Stimulated activated CD8-positive, alpha-beta memory T cell treated with anti-CD3 and anti-CD28 coated beads, Interleukin-15, amount 100 ng/mL, for 48 hours (primary cell): ENCODE data around the gene NPAP1.
"Not testable (repeated sequence)": the region's sequence is repeated elsewhere in the genome, so short reads cannot be mapped to it uniquely, and the experiment has no call there.

Experiments used
- DNase-seq, 2 donors: peaks; one replicate each; pipeline ENCODE4 v3.0.0-alpha.2; 2020; ENCODE audit warnings: low read depth in 2 of 2

Gene NPAP1

DNA sequence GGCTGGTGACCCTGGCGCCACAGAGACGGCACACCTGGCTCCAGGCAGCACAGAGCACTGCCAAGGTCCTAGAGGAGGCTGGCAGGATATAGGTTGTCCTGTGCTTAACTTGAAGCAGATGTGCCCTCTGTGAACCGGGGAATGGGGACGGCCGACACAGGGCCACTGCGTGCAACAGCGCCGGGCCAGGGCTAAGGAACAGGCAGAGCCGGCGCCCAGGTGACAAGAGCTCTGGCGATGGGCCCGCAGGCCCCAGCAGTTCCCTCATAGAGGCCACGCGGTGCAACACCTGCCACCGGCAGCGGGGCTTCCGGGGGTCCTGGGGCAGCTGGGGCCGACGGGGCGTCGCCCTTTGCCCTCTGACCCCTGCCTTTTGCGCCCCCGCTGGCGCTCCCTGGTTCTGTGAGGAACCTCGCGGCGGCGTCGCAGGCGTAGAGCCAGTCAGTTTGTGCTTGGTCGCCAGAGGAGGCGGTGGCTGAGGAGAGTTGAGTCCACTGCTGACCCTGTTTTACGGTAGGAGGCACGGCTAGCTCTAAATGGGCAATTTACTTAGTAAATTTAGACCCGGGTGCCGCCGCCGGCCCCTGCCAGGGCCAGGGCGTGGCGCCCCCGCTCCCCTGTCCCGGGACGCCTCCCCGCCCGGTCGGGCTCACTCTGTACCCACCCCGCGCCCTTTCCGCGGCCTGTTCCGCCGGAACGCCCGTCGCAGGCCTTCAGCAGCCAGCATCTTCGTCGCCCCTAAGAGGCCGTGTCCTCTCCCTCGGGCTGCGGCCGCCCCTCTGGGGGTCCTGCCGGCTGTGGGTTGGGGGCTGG is at the start of gene NPAP1:
Gene NPAP1, plus strand, starts transcription at position 444 of the 813 bp plus-strand sequence. Its CDS starts 93 bp downstream, at position 537.
- DNase-seq, result no peak

- no peak for DNase-seq
Observed at GRCh38 chr15:24627443-24627842, 48.1 kb upstream of the NPAP1 start.

- no peak for DNase-seq
Observed at GRCh38 chr15:24633082-24633481, 42.5 kb upstream of the NPAP1 start.

DNA sequence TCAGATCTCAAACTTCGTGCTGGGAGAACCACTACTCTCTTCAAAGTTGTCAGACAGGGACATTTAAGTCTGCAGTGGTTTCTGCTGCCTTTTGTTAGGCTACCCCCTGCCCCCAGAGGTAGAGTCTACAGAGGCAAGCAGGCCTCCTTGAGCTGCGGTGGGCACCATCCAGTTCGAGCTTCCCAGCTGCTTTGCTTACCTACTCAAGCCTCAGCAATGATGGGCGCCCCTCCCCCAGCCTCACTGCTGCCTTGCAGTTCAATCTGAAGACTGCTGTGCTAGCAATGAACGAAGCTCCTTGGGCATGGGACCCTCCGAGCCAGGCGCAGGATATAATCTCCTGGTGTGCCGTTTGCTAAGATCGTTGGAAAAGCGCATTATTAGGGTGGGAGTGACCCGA is 36.2 kb upstream of the NPAP1 start:
- DNase-seq, result not testable (repeated sequence)

- no peak for DNase-seq
Observed at GRCh38 chr15:24645627-24646026, 29.9 kb upstream of the NPAP1 start.

DNA sequence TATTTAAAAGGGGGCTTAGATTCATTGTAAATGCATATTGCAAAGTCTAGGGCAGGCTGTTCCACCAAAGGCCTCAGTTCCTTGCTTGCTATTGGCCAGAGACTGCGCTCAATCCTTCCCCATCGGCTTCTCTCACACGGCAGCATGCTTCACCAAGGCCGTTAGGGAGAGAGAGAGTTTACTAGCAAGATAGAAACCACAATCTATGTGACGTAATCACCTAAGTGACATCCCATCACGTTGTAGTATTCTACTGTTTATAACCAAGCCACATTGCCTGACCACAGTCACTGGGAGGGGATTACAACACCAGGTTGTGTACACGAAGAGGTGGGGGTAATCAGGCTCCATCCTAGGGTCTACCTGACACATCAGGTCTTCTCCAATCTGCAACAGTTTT is 16.0 kb upstream of the NPAP1 start:
- no peak for DNase-seq

- no peak for DNase-seq
Observed at GRCh38 chr15:24662991-24663390, 12.6 kb upstream of the NPAP1 start.

GRCh38 chr15:24676431-24676830 is 856 bp downstream of the NPAP1 start:
- DNase-seq, result no peak

DNA sequence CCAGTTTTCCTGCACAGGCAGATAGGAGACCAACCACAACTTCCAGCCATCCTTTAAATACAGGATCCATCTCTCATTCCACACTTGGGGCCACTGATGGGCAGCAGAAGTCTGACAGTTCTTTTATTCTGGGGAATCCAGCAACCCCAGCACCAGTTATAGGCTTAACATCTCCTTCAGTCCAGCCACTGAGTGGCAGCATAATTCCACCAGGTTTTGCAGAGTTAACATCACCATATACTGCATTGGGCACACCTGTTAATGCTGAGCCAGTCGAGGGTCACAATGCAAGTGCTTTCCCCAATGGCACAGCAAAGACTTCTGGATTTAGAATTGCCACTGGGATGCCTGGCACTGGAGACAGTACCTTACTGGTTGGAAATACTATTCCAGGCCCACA is 2.9 kb downstream of the NPAP1 start:
- DNase-seq, result no peak

GRCh38 chr15:24682002-24682401 is 6.4 kb downstream of the NPAP1 start:
- no peak for DNase-seq

- not testable (repeated sequence) for DNase-seq
Observed at GRCh38 chr15:24682905-24683304, 7.3 kb downstream of the NPAP1 start.

GRCh38 chr15:24683736-24684135 is 8.2 kb downstream of the NPAP1 start:
- no peak for DNase-seq

DNA sequence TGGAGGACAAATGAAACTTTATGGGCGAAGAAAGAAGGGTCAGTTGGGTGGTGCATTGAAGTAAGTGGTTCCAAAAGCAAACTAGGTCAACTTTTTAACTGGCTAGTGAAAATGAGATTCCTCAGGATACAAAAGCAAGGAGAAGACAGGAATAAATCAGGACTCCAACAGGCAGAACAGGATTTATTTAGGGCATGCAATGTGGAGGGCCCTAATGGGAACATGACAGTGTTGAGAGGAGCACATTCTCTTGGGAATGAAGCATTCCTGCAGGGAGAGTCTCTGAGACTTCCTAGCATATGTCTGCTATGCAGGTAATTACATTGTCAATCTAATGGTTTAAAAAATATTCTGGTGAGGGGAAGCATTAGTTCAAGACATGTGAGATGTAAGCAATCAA is 8.7 kb downstream of the NPAP1 start:
- DNase-seq, result no peak

DNA sequence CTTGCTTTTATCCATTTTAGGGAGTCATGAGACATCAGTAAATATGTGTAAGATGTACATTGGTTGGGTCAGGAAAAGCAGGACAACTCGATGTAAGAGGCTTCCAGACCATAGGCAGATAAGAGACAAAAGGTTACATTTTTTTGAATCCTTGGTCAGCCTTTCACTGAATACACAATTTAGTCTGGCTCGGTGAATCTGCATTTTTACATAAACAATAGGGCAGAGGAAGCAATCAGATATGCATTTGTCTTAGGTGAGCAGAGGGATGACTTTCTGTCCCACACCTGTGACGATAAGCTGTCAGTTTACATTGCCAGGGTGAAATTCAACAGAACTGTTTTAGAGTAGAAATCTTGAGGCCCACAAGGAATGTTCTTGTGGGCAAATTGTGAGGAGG is 20.6 kb downstream of the NPAP1 start:
- DNase-seq, result no peak

GRCh38 chr15:24696842-24697241 is 21.3 kb downstream of the NPAP1 start:
- no peak for DNase-seq

GRCh38 chr15:24718289-24719082 is 42.9 kb downstream of the NPAP1 start:
- DNase-seq, result no peak

DNA sequence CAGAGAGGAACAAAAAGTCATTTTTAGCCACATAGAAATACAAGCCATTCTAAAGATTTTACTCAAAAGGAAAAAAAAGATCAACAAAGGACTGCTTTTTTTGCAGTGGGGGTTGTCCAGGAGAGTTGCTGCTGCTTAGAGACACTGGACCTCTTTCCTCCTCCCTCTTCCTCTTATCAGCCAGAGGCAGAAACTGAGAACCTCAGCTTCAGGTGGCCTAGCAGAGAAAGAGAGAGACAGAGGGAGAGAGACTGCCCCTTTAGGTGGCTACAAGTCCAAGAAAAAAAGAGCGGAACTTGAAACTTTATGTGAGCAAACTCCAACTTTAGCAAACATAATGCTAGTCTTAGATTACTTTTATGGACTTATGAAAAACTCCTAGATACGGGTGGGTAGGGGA is 54.2 kb downstream of the NPAP1 start:
- no peak for DNase-seq
